Liver (tissue), 9 donors: ENCODE data around the gene GNG12. TPM values are rescaled to one million over a fixed set of nuclear protein-coding genes. Genes with fewer than 3 reads are reported as not detected.

ENCODE experiments used
- DNase-seq: peaks from one replicate; pipeline ENCODE4 v3.0.0-alpha.2; 2017; ENCODE audit warnings: low spot score
- H3K27ac ChIP-seq, 2 donors: one replicate each; pipeline ENCODE4 v1.7.0; 2013; ENCODE audit warnings: inconsistent platforms in 2 of 2, low read length in 2 of 2, control low read depth in 1 of 2, low read depth in 1 of 2, mild to moderate bottlenecking in 1 of 2
- H3K27me3 ChIP-seq, 4 donors: one replicate each; pipeline versions ENCODE4 v1.6.1 to v1.7.0; 2013; ENCODE audit warnings: low read length in 3 of 4, inconsistent platforms in 1 of 4, mild to moderate bottlenecking in 1 of 4, moderate library complexity in 1 of 4; ENCODE audit not compliant: control insufficient read depth in 4 of 4, insufficient read depth in 4 of 4
- H3K36me3 ChIP-seq, 4 donors: one replicate each; pipeline versions ENCODE4 v1.6.1 to v1.7.0; 2013; ENCODE audit warnings: low read length in 3 of 4, mild to moderate bottlenecking in 3 of 4, low read depth in 1 of 4, moderate library complexity in 1 of 4; ENCODE audit not compliant: control insufficient read depth in 4 of 4, insufficient read depth in 3 of 4
- H3K4me1 ChIP-seq, 4 donors: one replicate each; pipeline versions ENCODE4 v1.6.1 to v1.7.0; 2013; ENCODE audit warnings: low read length in 3 of 4, mild to moderate bottlenecking in 3 of 4, moderate library complexity in 1 of 4; ENCODE audit not compliant: control insufficient read depth in 4 of 4, insufficient read depth in 4 of 4
- H3K4me3 ChIP-seq, 3 donors: one replicate each; pipeline versions ENCODE4 v1.6.1 to v1.7.0; 2013; ENCODE audit warnings: low read length in 3 of 3, control low read depth in 1 of 3, low read depth in 1 of 3, mild to moderate bottlenecking in 1 of 3
- H3K9ac ChIP-seq, 2 donors: one replicate each; pipeline ENCODE4 v1.7.0; 2013; ENCODE audit warnings: low read length in 2 of 2, mild to moderate bottlenecking in 2 of 2, moderate library complexity in 2 of 2, control low read depth in 1 of 2, low read depth in 1 of 2
- H3K9me3 ChIP-seq, 4 donors: one replicate each; pipeline versions ENCODE4 v1.6.1 to v1.7.0; 2013; ENCODE audit warnings: low read length in 3 of 4; ENCODE audit not compliant: control insufficient read depth in 4 of 4
- ATF3 ChIP-seq: IDR thresholded peaks from 2 replicates; pipeline ENCODE4 v1.6.1; 2016; ENCODE audit warnings: antibody characterized with exemption
- CTCF ChIP-seq: fragments of 150-350 bp; IDR thresholded peaks from 2 replicates; pipeline ENCODE4 v1.5.1; 2017; ENCODE audit warnings: improper control_type of control experiment, low read depth, low read length; ENCODE audit not compliant: missing input control
- EGR1 ChIP-seq, 2 donors: IDR thresholded peaks; 2 replicates each; pipeline ENCODE4 v1.6.1; 2016 to 2018; ENCODE audit warnings: antibody characterized with exemption in 2 of 2, low read depth in 2 of 2
- FOXA1 ChIP-seq: IDR thresholded peaks from 2 replicates; pipeline ENCODE4 v1.6.1; 2016; ENCODE audit warnings: antibody characterized with exemption
- GABPA ChIP-seq, 2 donors: IDR thresholded peaks in 1 of 2; conservative IDR thresholded peaks in 1 of 2; 2 replicates each; pipeline ENCODE4 v1.6.1; 2016; ENCODE audit warnings: antibody characterized with exemption in 2 of 2, mild to moderate bottlenecking in 1 of 2, moderate library complexity in 1 of 2
- HNF4A ChIP-seq, 2 donors: conservative IDR thresholded peaks; 2 replicates each; pipeline ENCODE4 v1.6.1; 2016; ENCODE audit warnings: antibody characterized with exemption in 2 of 2, mild to moderate bottlenecking in 2 of 2
- HNF4G ChIP-seq: IDR thresholded peaks from 2 replicates; pipeline ENCODE4 v1.6.1; 2016; ENCODE audit warnings: antibody characterized with exemption
- JUND ChIP-seq, 2 donors: IDR thresholded peaks; 2 replicates each; pipeline ENCODE4 v1.6.1; 2016; ENCODE audit warnings: antibody characterized with exemption in 2 of 2
- MAX ChIP-seq: IDR thresholded peaks from 2 replicates; pipeline ENCODE4 v1.6.1; 2016; ENCODE audit warnings: antibody characterized with exemption
- NR2F2 ChIP-seq: IDR thresholded peaks from 2 replicates; pipeline ENCODE4 v1.6.1; 2016; ENCODE audit warnings: antibody characterized with exemption
- RAD21 ChIP-seq, 2 donors: IDR thresholded peaks; 2 replicates each; pipeline ENCODE4 v1.6.1; 2016; ENCODE audit warnings: antibody characterized with exemption in 2 of 2, mild to moderate bottlenecking in 2 of 2
- REST ChIP-seq: IDR thresholded peaks from 2 replicates; pipeline ENCODE4 v1.6.1; 2016; ENCODE audit warnings: antibody characterized with exemption, mild to moderate bottlenecking
- RXRA ChIP-seq, 2 donors: IDR thresholded peaks; 2 replicates each; pipeline ENCODE4 v1.6.1; 2017 to 2018; ENCODE audit warnings: antibody characterized with exemption in 2 of 2, mild to moderate bottlenecking in 1 of 2
- SP1 ChIP-seq: IDR thresholded peaks from 2 replicates; pipeline ENCODE4 v1.6.1; 2018; ENCODE audit warnings: antibody characterized with exemption, mild to moderate bottlenecking
- TAF1 ChIP-seq: conservative IDR thresholded peaks from 2 replicates; pipeline ENCODE4 v1.6.1; 2016; ENCODE audit warnings: antibody characterized with exemption, mild to moderate bottlenecking
- YY1 ChIP-seq: IDR thresholded peaks from 2 replicates; pipeline ENCODE4 v1.6.1; 2016; ENCODE audit warnings: antibody characterized with exemption, mild to moderate bottlenecking
- ZBTB33 ChIP-seq: IDR thresholded peaks from 2 replicates; pipeline ENCODE4 v1.6.1; 2016; ENCODE audit warnings: antibody characterized with exemption
- WGBS: extraction: QIAGEN DNeasy Blood & Tissue Kit; methylation state at CpG from one replicate; pipeline ENCODE4 v1.1.7; 2013; 5-methylcytosine and 5-hydroxymethylcytosine counted together
- polyA plus RNA-seq, 2 donors: library from polyadenylated mRNA; stranded (reverse) in 1 of 2; unstranded in 1 of 2; fragments of 200-250 nt in 1 of 2; fragments of >200 nt in 1 of 2; fragmentation: Nextera tagmentation in 1 of 2; extraction: Ambion mirVana in 1 of 2; gene quantifications; one replicate each; pipeline versions ENCODE4 v1.2.1 to v1.2.3, GENCODE V29; 2013 to 2015
- total RNA-seq, 2 donors: library from RNA; depleted of rRNA; stranded (reverse); fragments of >200 nt; gene quantifications; one replicate each; pipeline ENCODE4 v1.2.3, GENCODE V29; 2014
- donor health status: healthy.
- donor health status: healthy.
- donor health status: healthy.
- donor health status: healthy.
- donor health status: healthy.

GNG12 gene
- total and polyA plus RNA-seq, 4 donors = 15.4 to 26.1 (median 19.7) TPM

- no peak for TF ChIP-seq RXRA (IDR thresholded peaks at IDR 0.05)
- TF ChIP-seq ZBTB33 = no peak
- peak; percentile 22 for TF ChIP-seq SP1
- no peak for TF ChIP-seq CTCF
- TF ChIP-seq HNF4G = no peak
- TF ChIP-seq TAF1 = no peak
- TF ChIP-seq YY1 = no peak
- no peak for TF ChIP-seq MAX
- TF ChIP-seq REST = no peak
- peak; percentile 47 for TF ChIP-seq NR2F2
- peak; percentile 41 to 65 for TF ChIP-seq JUND (IDR thresholded peaks at IDR 0.05)
- no peak for TF ChIP-seq EGR1 (IDR thresholded peaks at IDR 0.05; ENCODE audit: low read depth in 2 of 2)
- TF ChIP-seq RAD21 (IDR thresholded peaks at IDR 0.05) = no peak
- TF ChIP-seq GABPA (IDR thresholded peaks at IDR 0.05 in 1 of 2, conservative IDR thresholded peaks at IDR 0.05 in 1 of 2) = no peak
- TF ChIP-seq HNF4A (conservative IDR thresholded peaks at IDR 0.05) = no peak
- TF ChIP-seq ATF3 = no peak
- no peak for TF ChIP-seq FOXA1
- Histone ChIP-seq H3K9ac (no peak overlapping the region), H3K27ac (peak overlapping the region in 1 of 2 donors; percentile 51), H3K27me3 (no peaks in the 10 kb centered on the region), H3K9me3 (no peaks in the 10 kb centered on the region), H3K36me3 (no peaks in the 10 kb centered on the region), H3K4me3 (no peak overlapping the region), H3K4me1 (peaks cover 4 to 16% (median 5%) of the 10 kb centered on the region in 4 donors)
- WGBS = 54% methylated on average over 11 of the region's 11 CpGs
- DNase-seq = peak; percentile 49
Observed at GRCh38 chr1:67735806-67736627, 97.2 kb downstream of the GNG12 start.
